ENCODE data around the gene ERGIC2.

DNA sequence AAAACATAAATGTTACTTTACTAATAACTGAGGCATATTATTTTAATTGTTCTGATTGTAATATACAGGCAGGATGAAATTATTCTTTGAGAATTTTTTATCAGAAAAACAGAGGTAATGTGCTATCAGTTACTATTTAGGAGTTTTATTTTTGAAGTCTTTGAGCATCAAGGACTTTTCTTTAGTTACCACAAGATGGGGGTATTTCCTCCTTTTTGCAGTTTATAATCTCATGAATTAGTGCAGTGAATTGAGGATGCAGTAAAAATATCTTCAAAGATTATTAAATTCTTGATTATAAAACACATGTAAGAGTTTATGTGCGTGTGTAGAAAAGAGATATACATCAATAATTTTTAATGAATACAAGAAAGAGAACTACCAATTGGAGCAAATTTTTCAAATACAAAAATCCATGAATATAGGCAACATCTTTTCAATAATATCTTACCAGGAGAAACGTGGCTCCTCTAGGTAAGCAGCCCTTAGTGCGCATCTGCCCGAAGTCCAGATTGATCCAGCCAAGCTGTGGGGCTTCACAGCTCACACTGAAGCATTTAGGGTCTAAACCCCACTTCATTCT is 71.6 kb downstream of the ERGIC2 start:
- no peak for TF ChIP-seq CBFA2T2 (conservative IDR thresholded peaks at IDR 0.05)
- TF ChIP-seq RREB1 (CRISPR knock-in tag; IDR thresholded peaks at IDR 0.05): no peak
- no peak for TF ChIP-seq HDAC2 (IDR thresholded peaks at IDR 0.05)
- TF ChIP-seq, protein P1, sequence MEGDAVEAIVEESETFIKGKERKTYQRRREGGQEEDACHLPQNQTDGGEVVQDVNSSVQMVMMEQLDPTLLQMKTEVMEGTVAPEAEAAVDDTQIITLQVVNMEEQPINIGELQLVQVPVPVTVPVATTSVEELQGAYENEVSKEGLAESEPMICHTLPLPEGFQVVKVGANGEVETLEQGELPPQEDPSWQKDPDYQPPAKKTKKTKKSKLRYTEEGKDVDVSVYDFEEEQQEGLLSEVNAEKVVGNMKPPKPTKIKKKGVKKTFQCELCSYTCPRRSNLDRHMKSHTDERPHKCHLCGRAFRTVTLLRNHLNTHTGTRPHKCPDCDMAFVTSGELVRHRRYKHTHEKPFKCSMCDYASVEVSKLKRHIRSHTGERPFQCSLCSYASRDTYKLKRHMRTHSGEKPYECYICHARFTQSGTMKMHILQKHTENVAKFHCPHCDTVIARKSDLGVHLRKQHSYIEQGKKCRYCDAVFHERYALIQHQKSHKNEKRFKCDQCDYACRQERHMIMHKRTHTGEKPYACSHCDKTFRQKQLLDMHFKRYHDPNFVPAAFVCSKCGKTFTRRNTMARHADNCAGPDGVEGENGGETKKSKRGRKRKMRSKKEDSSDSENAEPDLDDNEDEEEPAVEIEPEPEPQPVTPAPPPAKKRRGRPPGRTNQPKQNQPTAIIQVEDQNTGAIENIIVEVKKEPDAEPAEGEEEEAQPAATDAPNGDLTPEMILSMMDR (IDR thresholded peaks at IDR 0.05 in 2 of 3, conservative IDR thresholded peaks at IDR 0.05 in 1 of 3; ENCODE audit: insufficient read depth in 2 of 3, low read depth in 1 of 3, low read length in 3 of 3): peak; percentile 15 to 49 (median 19); a peak in 3 of 6 replicates
- TF ChIP-seq, protein P2, sequence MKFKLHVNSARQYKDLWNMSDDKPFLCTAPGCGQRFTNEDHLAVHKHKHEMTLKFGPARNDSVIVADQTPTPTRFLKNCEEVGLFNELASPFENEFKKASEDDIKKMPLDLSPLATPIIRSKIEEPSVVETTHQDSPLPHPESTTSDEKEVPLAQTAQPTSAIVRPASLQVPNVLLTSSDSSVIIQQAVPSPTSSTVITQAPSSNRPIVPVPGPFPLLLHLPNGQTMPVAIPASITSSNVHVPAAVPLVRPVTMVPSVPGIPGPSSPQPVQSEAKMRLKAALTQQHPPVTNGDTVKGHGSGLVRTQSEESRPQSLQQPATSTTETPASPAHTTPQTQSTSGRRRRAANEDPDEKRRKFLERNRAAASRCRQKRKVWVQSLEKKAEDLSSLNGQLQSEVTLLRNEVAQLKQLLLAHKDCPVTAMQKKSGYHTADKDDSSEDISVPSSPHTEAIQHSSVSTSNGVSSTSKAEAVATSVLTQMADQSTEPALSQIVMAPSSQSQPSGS (CRISPR knock-in tag; IDR thresholded peaks at IDR 0.05): no peak
- TF ChIP-seq MYC (IDR thresholded peaks at IDR 0.05; ENCODE audit: low read depth, low read length): no peak
- TF ChIP-seq MYC (CRISPR knock-in tag; IDR thresholded peaks at IDR 0.05; ENCODE audit: borderline replicate concordance, low read depth): no peak
